ENCODE data around the gene ERC2. TPM values are rescaled to one million over a fixed set of nuclear protein-coding genes. Genes with fewer than 3 reads are reported as not detected.

ERC2 gene
- total RNA-seq, 2 donors from 2014 or later = 16.1 to 22.8 TPM

- peaks cover 20% of the 10 kb centered on the region for H3K9me3 Mint-ChIP-seq
- no peak overlapping the region for H3K4me3 ChIP-seq (ENCODE audit: low read length)
- TF ChIP-seq, protein P1, sequence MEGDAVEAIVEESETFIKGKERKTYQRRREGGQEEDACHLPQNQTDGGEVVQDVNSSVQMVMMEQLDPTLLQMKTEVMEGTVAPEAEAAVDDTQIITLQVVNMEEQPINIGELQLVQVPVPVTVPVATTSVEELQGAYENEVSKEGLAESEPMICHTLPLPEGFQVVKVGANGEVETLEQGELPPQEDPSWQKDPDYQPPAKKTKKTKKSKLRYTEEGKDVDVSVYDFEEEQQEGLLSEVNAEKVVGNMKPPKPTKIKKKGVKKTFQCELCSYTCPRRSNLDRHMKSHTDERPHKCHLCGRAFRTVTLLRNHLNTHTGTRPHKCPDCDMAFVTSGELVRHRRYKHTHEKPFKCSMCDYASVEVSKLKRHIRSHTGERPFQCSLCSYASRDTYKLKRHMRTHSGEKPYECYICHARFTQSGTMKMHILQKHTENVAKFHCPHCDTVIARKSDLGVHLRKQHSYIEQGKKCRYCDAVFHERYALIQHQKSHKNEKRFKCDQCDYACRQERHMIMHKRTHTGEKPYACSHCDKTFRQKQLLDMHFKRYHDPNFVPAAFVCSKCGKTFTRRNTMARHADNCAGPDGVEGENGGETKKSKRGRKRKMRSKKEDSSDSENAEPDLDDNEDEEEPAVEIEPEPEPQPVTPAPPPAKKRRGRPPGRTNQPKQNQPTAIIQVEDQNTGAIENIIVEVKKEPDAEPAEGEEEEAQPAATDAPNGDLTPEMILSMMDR (conservative IDR thresholded peaks at IDR 0.05) = no peak
- DNase-seq = no peak
- H3K27me3 Mint-ChIP-seq (ENCODE audit: insufficient read depth) = no peaks in the 10 kb centered on the region
- H3K27ac Mint-ChIP-seq = no peak overlapping the region
- H3K4me1 ChIP-seq (ENCODE audit: control insufficient read depth, insufficient read depth, low read length) = no peaks in the 10 kb centered on the region
- peaks cover 11% of the 10 kb centered on the region for H3K36me3 Mint-ChIP-seq (ENCODE audit: low read depth)
- H3K9me3 ChIP-seq (ENCODE audit: control insufficient read depth, low read length) = peaks cover 15% of the 10 kb centered on the region
- no peaks in the 10 kb centered on the region for H3K36me3 ChIP-seq (ENCODE audit: control insufficient read depth, insufficient read depth, low read length)
- H3K27me3 ChIP-seq (ENCODE audit: control insufficient read depth, insufficient read depth, low read length, poor library complexity, severe bottlenecking) = no peaks in the 10 kb centered on the region
- no peak overlapping the region for H3K27ac ChIP-seq (ENCODE audit: low read depth, low read length)
- H3K4me1 Mint-ChIP-seq = peaks cover 3% of the 10 kb centered on the region
- H3K4me3 Mint-ChIP-seq = no peak overlapping the region
- no peak overlapping the region for H3K9ac ChIP-seq (ENCODE audit: extremely low read depth, low read length, poor library complexity, severe bottlenecking)
- 92 to 97% methylated on average over 3 to 4 of the region's 4 CpGs for WGBS, 2 experiments (ENCODE audit: insufficient coverage in 1 of 2, insufficient read length in 1 of 2)
These were observed 260.3 kb downstream of the ERC2 start for GRCh38 chr3:56207922-56208321.

GRCh38 chr3:56205406-56205805, 262.9 kb downstream of the ERC2 start:
- Mint-ChIP-seq H3K36me3 (ENCODE audit: low read depth) (no peaks in the 10 kb centered on the region), H3K27ac (no peak overlapping the region), H3K9me3 (no peaks in the 10 kb centered on the region), H3K4me1 (no peaks in the 10 kb centered on the region), H3K27me3 (ENCODE audit: insufficient read depth) (no peaks in the 10 kb centered on the region), H3K4me3 (no peak overlapping the region)
- WGBS, 2 experiments (ENCODE audit: insufficient coverage in 1 of 2, insufficient read length in 1 of 2) = 83 to 85% methylated on average over 2 to 3 of the region's 3 CpGs
- Histone ChIP-seq H3K9ac (ENCODE audit: extremely low read depth, low read length, poor library complexity, severe bottlenecking) (no peak overlapping the region), H3K36me3 (ENCODE audit: control insufficient read depth, insufficient read depth, low read length) (no peaks in the 10 kb centered on the region), H3K4me3 (ENCODE audit: low read length) (no peak overlapping the region), H3K27me3 (ENCODE audit: control insufficient read depth, insufficient read depth, low read length, poor library complexity, severe bottlenecking) (no peaks in the 10 kb centered on the region), H3K27ac (ENCODE audit: low read depth, low read length) (no peak overlapping the region), H3K9me3 (ENCODE audit: control insufficient read depth, low read length) (no peaks in the 10 kb centered on the region), H3K4me1 (ENCODE audit: control insufficient read depth, insufficient read depth, low read length) (no peaks in the 10 kb centered on the region)
- TF ChIP-seq, protein P1 (conservative IDR thresholded peaks at IDR 0.05) = no peak
- no peak for DNase-seq

DNA sequence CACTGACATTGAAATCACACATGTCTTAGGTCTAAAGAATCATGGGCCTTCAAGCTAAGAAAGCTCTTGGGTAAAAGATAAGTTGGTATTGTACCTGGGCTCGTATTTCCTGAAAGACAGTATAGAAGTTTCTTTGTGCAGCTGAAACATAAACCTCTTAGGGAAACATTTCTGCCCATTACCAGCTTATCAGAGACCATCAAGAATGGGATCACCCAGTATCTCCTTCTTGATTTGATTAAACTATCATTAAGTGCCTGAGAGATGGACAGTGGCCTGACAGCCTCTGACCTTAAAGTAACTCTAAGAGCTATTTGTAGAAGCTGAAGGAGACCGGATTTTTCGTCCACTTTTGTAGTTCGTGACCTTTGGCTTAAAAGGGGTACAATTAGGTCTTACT, 265.3 kb downstream of the ERC2 start:
- H3K9me3 ChIP-seq (ENCODE audit: control insufficient read depth, low read length) = no peaks in the 10 kb centered on the region
- no peak overlapping the region for H3K4me3 ChIP-seq (ENCODE audit: low read length)
- Mint-ChIP-seq H3K27ac (no peak overlapping the region), H3K4me3 (no peak overlapping the region), H3K36me3 (ENCODE audit: low read depth) (no peaks in the 10 kb centered on the region), H3K9me3 (no peaks in the 10 kb centered on the region), H3K4me1 (no peaks in the 10 kb centered on the region), H3K27me3 (ENCODE audit: insufficient read depth) (no peaks in the 10 kb centered on the region)
- no peaks in the 10 kb centered on the region for H3K27me3 ChIP-seq (ENCODE audit: control insufficient read depth, insufficient read depth, low read length, poor library complexity, severe bottlenecking)
- H3K27ac ChIP-seq (ENCODE audit: low read depth, low read length) = no peak overlapping the region
- WGBS, 2 experiments (ENCODE audit: insufficient coverage in 1 of 2, insufficient read length in 1 of 2) = 82 to 93% methylated on average over 4 of the region's 4 CpGs
- H3K36me3 ChIP-seq (ENCODE audit: control insufficient read depth, insufficient read depth, low read length) = no peaks in the 10 kb centered on the region
- no peak for DNase-seq
- H3K9ac ChIP-seq (ENCODE audit: extremely low read depth, low read length, poor library complexity, severe bottlenecking) = no peak overlapping the region
- no peaks in the 10 kb centered on the region for H3K4me1 ChIP-seq (ENCODE audit: control insufficient read depth, insufficient read depth, low read length)
- TF ChIP-seq, protein P1 (conservative IDR thresholded peaks at IDR 0.05) = no peak
